OCI-LY7 (cell line): ENCODE measurements around the gene RBBP4. TPM values are rescaled to one million over a fixed set of nuclear protein-coding genes. Genes with fewer than 3 reads are reported as not detected.
"Not testable (repeated sequence)": the region's sequence is repeated elsewhere in the genome, so short reads cannot be mapped to it uniquely, and the experiment has no call there.

Experiments used
- BruUV-seq: library from RNA; stranded (reverse); fragments of 400-500 nt; replicated peaks from 2 replicates; lab custom pipeline; 2021; lab: Mats Ljungman, UMichigan
- CTCF ChIA-PET: fragments of 300-600 bp; sonication (Branson Sonifier 250); formaldehyde crosslinking; loops from one replicate; lab custom pipeline; 2022; ENCODE audit warnings: antibody characterized with exemption; ENCODE audit not compliant: unreplicated experiment; lab: Charles Lee
- POLR2A ChIA-PET: fragments of 300-600 bp; sonication (Branson Sonifier 250); formaldehyde crosslinking; loops from one replicate; lab custom pipeline; 2022; ENCODE audit warnings: antibody characterized with exemption; lab: Charles Lee
- DNase-seq: peaks from one replicate; pipeline ENCODE4 v3.0.0-alpha.2; 2015; ENCODE audit warnings: low spot score
- H2AFZ ChIP-seq: fragments of 200-600 bp; sonication (generic), shearing (Covaris generic); 2 replicates; pipeline ENCODE4 v1.6.1; 2014; ENCODE audit warnings: mild to moderate bottlenecking, antibody characterized with exemption, low read length, moderate library complexity
- H3K27ac ChIP-seq: fragments of 200-600 bp; sonication (generic); 2 replicates; pipeline ENCODE4 v1.5.1; 2014; ENCODE audit warnings: mixed run types, low read depth, mild to moderate bottlenecking, moderate library complexity, low read length, inconsistent platforms; ENCODE audit not compliant: poor library complexity, severe bottlenecking
- H3K36me3 ChIP-seq: fragments of 200-600 bp; sonication (generic); 2 replicates; pipeline ENCODE4 v1.6.1; 2014; ENCODE audit warnings: mild to moderate bottlenecking, antibody characterized with exemption, low read length, moderate library complexity, mixed read lengths; ENCODE audit not compliant: insufficient read depth
- H3K4me1 ChIP-seq: fragments of 200-600 bp; sonication (generic); 2 replicates; pipeline ENCODE4 v1.5.1; 2014; ENCODE audit warnings: mild to moderate bottlenecking, low read length; ENCODE audit not compliant: insufficient read depth, poor library complexity, severe bottlenecking
- H3K4me2 ChIP-seq: fragments of 200-600 bp; sonication (generic); 2 replicates; pipeline ENCODE4 v1.6.1; 2014; ENCODE audit warnings: mild to moderate bottlenecking, low read length
- H3K4me3 ChIP-seq: fragments of 200-600 bp; sonication (generic); 2 replicates; pipeline ENCODE4 v1.5.1; 2014; ENCODE audit warnings: mild to moderate bottlenecking, low read depth, low read length; ENCODE audit not compliant: poor library complexity, severe bottlenecking
- H3K79me2 ChIP-seq: fragments of 200-600 bp; sonication (generic); 2 replicates; pipeline ENCODE4 v1.6.1; 2016; ENCODE audit warnings: low read depth, mild to moderate bottlenecking, low read length, moderate library complexity, mixed read lengths; ENCODE audit not compliant: insufficient read depth
- H3K9me2 ChIP-seq: fragments of 200-600 bp; sonication (generic); 2 replicates; pipeline ENCODE4 v1.6.1; 2016; ENCODE audit warnings: mild to moderate bottlenecking, low read length, mixed read lengths; ENCODE audit not compliant: insufficient read depth
- H3K9me3 ChIP-seq: fragments of 200-600 bp; sonication (generic); 2 replicates; pipeline ENCODE4 v1.6.1; 2014; ENCODE audit warnings: mild to moderate bottlenecking, mixed run types, low read length, mixed read lengths
- H4K20me1 ChIP-seq: fragments of 200-600 bp; sonication (generic); 2 replicates; pipeline ENCODE4 v1.6.1; 2014; ENCODE audit warnings: mild to moderate bottlenecking, antibody characterized with exemption, low read length, moderate library complexity, mixed read lengths; ENCODE audit not compliant: insufficient read depth
- EZH2phosphoT487 ChIP-seq: fragments of 200-600 bp; sonication (generic); IDR thresholded peaks from 2 replicates; pipeline ENCODE4 v1.6.1; 2018; ENCODE audit warnings: low read depth, borderline replicate concordance, mild to moderate bottlenecking, mixed run types, antibody characterized with exemption, low read length, moderate library complexity, mixed read lengths
- intact Hi-C: fragments of 100-400 bp; cut with micrococcal nuclease; formaldehyde crosslinking; loops from one replicate; pipeline ENCODE4 v1.10.0; 2022; ENCODE audit not compliant: unreplicated experiment
- total RNA-seq, 2 experiments: library from RNA; depleted of rRNA in 1 of 2; stranded (reverse); fragments of >200 nt in 1 of 2; shearing (Covaris generic) in 1 of 2; gene quantifications; 2 replicates each; pipeline ENCODE4 v1.2.3, GENCODE V29; 2014 to 2022
- TF ChIP-seq, protein P1 (sequence below): fragments of 200-600 bp; sonication (generic); conservative IDR thresholded peaks from 2 replicates; pipeline ENCODE4 v1.5.1; 2014; ENCODE audit warnings: mild to moderate bottlenecking, antibody characterized with exemption, low read length, moderate library complexity, mixed read lengths

Gene RBBP4
- total RNA-seq, 2 experiments from 2014 or later, result 353 to 597 TPM

- peaks cover 100% of the 10 kb centered on the region for H3K36me3 ChIP-seq
- BruUV-seq, result no TSS peak
- no peak for TF ChIP-seq EZH2phosphoT487
- TF ChIP-seq, protein P1, sequence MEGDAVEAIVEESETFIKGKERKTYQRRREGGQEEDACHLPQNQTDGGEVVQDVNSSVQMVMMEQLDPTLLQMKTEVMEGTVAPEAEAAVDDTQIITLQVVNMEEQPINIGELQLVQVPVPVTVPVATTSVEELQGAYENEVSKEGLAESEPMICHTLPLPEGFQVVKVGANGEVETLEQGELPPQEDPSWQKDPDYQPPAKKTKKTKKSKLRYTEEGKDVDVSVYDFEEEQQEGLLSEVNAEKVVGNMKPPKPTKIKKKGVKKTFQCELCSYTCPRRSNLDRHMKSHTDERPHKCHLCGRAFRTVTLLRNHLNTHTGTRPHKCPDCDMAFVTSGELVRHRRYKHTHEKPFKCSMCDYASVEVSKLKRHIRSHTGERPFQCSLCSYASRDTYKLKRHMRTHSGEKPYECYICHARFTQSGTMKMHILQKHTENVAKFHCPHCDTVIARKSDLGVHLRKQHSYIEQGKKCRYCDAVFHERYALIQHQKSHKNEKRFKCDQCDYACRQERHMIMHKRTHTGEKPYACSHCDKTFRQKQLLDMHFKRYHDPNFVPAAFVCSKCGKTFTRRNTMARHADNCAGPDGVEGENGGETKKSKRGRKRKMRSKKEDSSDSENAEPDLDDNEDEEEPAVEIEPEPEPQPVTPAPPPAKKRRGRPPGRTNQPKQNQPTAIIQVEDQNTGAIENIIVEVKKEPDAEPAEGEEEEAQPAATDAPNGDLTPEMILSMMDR, result no peak
- ChIA-PET POLR2A (interaction anchor here (1.1 kb wide), 1 partner anchor 26 kb away, joined by 4 read pairs; the partner anchor contains the start of gene RBBP4), CTCF (no interaction called here)
- H3K9me3 ChIP-seq, result no peaks in the 10 kb centered on the region
- no peaks in the 10 kb centered on the region for H4K20me1 ChIP-seq
- H3K4me2 ChIP-seq, result no peak overlapping the region
- no peaks in the 10 kb centered on the region for H3K4me1 ChIP-seq
- no peaks in the 10 kb centered on the region; the same call in 1 of the 2 replicates for H3K79me2 ChIP-seq
- no peaks in the 10 kb centered on the region for H3K9me2 ChIP-seq
- no peak overlapping the region for H3K4me3 ChIP-seq
- no peak overlapping the region for H3K27ac ChIP-seq
- DNase-seq, result no peak
- H2AFZ ChIP-seq, result no peak overlapping the region
- intact Hi-C loops, result no loop called here
Measured at GRCh38 chr1:32676945-32677344, 25.9 kb downstream of the RBBP4 start.

- TSS peak; percentile 64 for BruUV-seq
- H3K4me3 ChIP-seq, H3K4me1 ChIP-seq, H2AFZ ChIP-seq, H3K4me2 ChIP-seq, POLR2A ChIA-PET, H4K20me1 ChIP-seq, H3K79me2 ChIP-seq, DNase-seq, intact Hi-C loops, H3K27ac ChIP-seq, H3K9me3 ChIP-seq, H3K9me2 ChIP-seq, CTCF ChIA-PET: not testable (repeated sequence)
- peaks cover 100% of the 10 kb centered on the region for H3K36me3 ChIP-seq
Measured at GRCh38 chr1:32679993-32680392, 29.0 kb downstream of the RBBP4 start.

DNA sequence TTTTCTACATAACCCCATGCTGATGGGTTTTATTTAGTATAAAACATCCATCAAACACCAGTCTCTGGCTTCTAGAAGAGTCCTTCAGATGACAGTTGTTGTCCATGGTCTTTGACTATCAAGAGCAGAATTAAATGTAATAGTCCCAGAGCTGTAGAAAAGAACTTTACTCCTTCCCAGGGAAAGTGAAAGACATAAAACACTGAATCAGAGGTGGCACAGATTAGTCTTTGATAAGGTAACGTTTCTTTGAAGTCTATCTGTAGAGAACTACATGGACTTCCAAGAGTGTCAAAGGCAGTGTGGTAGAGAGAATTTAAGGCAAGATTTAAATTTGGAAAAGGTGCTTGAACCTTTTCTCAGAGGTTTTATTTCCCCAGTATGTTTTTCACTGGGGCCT is 29.6 kb downstream of the RBBP4 start:
- CTCF ChIA-PET, result no interaction called here
- Histone ChIP-seq H3K27ac (no peak overlapping the region), H3K9me3 (no peaks in the 10 kb centered on the region), H3K36me3 (peaks cover 100% of the 10 kb centered on the region), H3K9me2 (no peaks in the 10 kb centered on the region), H3K4me3 (no peak overlapping the region), H2AFZ (no peak overlapping the region), H4K20me1 (no peaks in the 10 kb centered on the region), H3K4me1 (no peaks in the 10 kb centered on the region), H3K4me2 (no peak overlapping the region), H3K79me2 (no peaks in the 10 kb centered on the region)
- no peak for DNase-seq
- POLR2A ChIA-PET, result no interaction called here
- TF ChIP-seq, protein P1, result no peak
- no peak for TF ChIP-seq EZH2phosphoT487
- intact Hi-C loops, result no loop called here
- BruUV-seq, result no TSS peak
